Measurements from ENCODE around the gene BCL2L13. TPM values are rescaled to one million over a fixed set of nuclear protein-coding genes. Genes with fewer than 3 reads are reported as not detected.

Gene BCL2L13
- total RNA-seq, 4 donors from 2014 or later, result 46.0 to 103 (median 72.2) TPM

DNA sequence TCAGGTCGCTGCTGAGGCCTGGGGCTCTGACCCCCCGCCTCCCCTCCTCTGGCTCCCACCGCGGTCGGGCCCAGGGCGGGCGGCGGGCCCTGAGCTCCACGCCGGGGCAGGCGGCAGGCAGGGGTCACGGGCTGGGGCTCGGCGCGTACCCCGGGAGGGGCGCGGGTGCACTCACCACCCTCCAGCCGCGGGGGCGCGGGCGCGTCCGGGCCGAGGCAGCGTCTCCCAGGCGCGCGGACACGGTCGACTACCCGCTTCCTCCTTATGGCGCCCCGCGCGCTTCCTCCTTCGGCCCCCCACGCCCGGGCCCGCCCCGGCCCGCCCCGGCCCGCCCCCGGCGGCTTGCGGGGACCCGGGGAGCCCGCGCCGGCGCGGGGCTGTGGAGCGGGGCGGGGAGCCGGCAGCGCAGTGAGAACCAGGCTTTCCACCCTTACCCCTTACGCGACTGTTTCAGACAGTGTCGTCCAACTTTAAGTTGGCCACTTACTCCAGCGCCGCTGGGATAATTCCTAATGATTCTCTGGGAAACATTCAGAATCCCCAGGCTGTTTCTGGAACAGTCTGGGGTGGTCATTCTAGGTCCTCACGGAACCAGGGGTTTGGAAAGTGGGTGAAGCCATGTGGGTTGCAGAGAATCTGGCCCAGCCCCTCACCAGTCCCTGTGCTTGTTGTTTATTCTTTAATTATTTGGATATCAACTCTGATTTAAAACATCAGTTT, 135.8 kb downstream of the BCL2L13 start, which contains the start of gene BID:
TSS of gene BID (minus strand) at position 264 of the 720 bp plus-strand sequence. CDS start 24,353 bp downstream, outside the sequence.
- TF ChIP-seq, protein P1, sequence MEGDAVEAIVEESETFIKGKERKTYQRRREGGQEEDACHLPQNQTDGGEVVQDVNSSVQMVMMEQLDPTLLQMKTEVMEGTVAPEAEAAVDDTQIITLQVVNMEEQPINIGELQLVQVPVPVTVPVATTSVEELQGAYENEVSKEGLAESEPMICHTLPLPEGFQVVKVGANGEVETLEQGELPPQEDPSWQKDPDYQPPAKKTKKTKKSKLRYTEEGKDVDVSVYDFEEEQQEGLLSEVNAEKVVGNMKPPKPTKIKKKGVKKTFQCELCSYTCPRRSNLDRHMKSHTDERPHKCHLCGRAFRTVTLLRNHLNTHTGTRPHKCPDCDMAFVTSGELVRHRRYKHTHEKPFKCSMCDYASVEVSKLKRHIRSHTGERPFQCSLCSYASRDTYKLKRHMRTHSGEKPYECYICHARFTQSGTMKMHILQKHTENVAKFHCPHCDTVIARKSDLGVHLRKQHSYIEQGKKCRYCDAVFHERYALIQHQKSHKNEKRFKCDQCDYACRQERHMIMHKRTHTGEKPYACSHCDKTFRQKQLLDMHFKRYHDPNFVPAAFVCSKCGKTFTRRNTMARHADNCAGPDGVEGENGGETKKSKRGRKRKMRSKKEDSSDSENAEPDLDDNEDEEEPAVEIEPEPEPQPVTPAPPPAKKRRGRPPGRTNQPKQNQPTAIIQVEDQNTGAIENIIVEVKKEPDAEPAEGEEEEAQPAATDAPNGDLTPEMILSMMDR (IDR thresholded peaks at IDR 0.05), result no peak
- no peak for TF ChIP-seq POLR2A (IDR thresholded peaks at IDR 0.05)
- intact Hi-C loops (cut with DNase I), result no loop called here
- Histone ChIP-seq H3K4me1 (peaks cover 8 to 14% of the 10 kb centered on the region in 2 donors), H3K36me3 (no peaks in the 10 kb centered on the region), H3K27ac (peak within 1 kb of the TSS in 1 of 3 donors; percentile 33), H3K9me3 (no peaks in the 10 kb centered on the region), H3K4me3 (replicated peaks in 1 of 3) (peak within 1 kb of the TSS in 2 of 3 donors; percentile 73 to 84), H3K27me3 (no peaks in the 10 kb centered on the region)
- WGBS, 2 donors, result 4 to 14% methylated on average over 3 to 4 of the region's 64 CpGs
- DNase-seq, result peak; percentile 37 to 46

DNA sequence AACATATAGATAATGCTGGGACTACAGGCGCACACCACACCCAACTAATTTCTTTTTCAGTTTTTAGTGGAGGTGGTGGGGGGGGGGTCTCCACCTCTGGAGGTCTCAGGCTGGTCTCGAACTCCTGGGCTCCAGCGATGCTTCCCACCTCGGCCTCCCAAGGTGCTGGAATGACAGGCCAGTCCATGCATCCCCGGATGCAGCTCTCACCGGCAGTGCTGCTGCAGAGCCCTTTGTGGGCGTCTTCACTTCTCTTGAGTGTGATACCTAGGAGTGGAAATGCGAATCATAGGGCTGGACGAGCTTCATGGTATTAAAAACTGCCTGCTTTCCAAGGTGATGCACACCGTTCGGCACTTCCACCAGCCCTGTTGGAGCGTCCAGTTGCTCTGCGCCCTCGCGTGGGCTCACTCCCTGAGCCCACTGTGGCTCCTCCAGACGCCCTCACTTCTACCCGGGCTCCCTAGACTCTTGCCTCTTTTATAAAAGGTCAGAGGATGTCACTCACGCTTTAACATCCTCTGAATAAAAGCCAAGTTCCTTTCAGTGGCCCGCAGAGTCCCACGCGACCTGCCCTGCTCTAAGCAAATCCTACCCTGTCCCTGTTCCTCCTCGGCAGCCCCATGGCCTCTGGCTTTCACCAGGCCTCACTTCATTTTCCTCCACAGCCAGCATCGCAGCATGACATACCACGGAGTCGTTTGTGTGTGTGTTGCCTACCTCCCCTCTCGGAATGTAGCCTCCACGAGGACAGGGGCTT, 136.5 kb downstream of the BCL2L13 start:
- TF ChIP-seq, protein P1 (IDR thresholded peaks at IDR 0.05), result no peak
- no peak for TF ChIP-seq POLR2A (IDR thresholded peaks at IDR 0.05)

DNA sequence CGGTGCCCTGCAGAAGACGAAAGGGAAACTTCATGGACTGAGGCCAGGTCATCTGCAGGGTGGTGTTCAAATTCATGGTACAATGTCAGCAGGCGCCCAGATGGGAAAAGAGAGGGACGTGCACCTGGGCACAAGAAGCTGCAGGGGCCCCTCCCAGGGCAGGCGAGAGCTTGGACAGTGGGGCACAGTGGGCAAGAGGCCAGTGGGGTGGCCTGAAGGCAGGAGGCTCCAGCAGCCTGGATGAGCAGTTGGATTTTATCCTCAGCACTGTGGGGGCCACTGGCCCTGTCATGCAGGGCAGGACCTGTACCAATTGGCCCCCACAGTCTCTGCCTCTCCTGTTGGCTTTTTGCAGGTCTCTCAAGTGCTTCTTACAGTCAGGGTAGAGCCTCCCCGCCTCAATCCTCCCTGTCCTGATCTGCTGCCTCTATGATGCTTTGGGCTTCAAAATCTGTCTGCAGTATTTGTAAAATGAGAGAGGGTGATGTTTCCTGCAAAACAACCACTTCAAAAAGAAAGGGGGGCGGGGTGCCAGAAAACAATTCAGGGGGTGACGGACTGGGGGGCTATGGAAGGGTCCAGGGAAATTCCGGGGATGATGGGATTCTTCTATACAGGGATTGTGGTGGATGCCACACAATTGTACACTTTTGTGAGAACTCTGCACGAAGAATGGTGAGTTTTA, 137.4 kb downstream of the BCL2L13 start:
- Histone ChIP-seq H3K4me1 (peaks cover 8 to 24% of the 10 kb centered on the region in 2 donors), H3K4me3 (replicated peaks in 1 of 3) (no peak overlapping the region), H3K27me3 (no peaks in the 10 kb centered on the region), H3K9me3 (no peaks in the 10 kb centered on the region), H3K27ac (no peak overlapping the region), H3K36me3 (no peaks in the 10 kb centered on the region)
- intact Hi-C loops (cut with DNase I), result no loop called here
- 85 to 86% methylated on average over 10 of the region's 10 CpGs for WGBS, 2 donors
- no peak for DNase-seq
- no peak for TF ChIP-seq POLR2A (IDR thresholded peaks at IDR 0.05)
- TF ChIP-seq, protein P1 (IDR thresholded peaks at IDR 0.05), result no peak

More for the DNA sequence above, 136.5 kb downstream of the BCL2L13 start:
- H3K27ac ChIP-seq, result peak overlapping the region in 1 of 3 donors; percentile 33
- no peak for DNase-seq
- no peaks in the 10 kb centered on the region for H3K36me3 ChIP-seq
- intact Hi-C loops (cut with DNase I), result no loop called here
- no peaks in the 10 kb centered on the region for H3K9me3 ChIP-seq
- peaks cover 8 to 16% of the 10 kb centered on the region in 2 donors for H3K4me1 ChIP-seq
- H3K4me3 ChIP-seq (replicated peaks in 1 of 3), result peak overlapping the region in 1 of 3 donors; percentile 84
- 84 to 86% methylated on average over 25 to 27 of the region's 27 CpGs for WGBS, 2 donors
- H3K27me3 ChIP-seq, result no peaks in the 10 kb centered on the region

DNA sequence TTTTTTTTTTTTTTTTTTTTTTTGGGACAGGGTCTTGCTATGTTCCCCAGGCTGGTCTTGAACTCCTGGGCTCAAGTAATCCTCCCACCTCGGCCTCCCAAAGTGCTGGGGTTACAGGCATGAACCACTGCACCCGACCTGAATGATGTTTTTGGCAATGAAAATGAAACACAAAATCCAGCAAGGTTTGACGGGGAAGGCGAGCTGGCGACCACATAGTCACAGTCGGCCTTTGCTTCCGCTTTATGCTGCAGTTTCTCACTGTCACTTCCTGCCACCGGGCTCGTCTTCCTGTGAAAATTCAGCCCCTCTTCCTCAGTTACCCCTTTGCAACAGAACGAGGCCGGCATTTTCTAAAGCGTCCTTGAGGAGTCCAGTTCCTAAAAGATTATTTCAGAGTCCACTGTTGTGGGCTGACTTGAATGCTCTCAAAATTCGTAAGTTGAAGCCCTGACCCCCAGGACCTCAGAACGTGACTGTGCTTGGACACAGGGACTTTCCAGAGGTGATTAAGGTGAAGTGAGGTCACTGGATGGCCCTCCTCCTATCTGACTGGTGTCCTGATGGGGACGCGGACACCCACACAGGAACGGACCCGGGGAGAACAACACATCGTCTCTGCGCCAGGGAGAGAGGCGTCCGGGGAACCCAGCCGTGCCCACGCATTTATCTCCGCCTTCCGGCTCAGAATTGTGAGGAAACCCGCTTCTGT, 138.6 kb downstream of the BCL2L13 start:
- Histone ChIP-seq H3K9me3 (no peaks in the 10 kb centered on the region), H3K27ac (peak overlapping the region; percentile 29 to 56 (median 46)), H3K36me3 (no peaks in the 10 kb centered on the region), H3K27me3 (no peaks in the 10 kb centered on the region), H3K4me1 (peaks cover 14 to 34% of the 10 kb centered on the region in 2 donors), H3K4me3 (replicated peaks in 1 of 3) (no peak overlapping the region)
- no peak for TF ChIP-seq POLR2A (IDR thresholded peaks at IDR 0.05)
- TF ChIP-seq, protein P1 (IDR thresholded peaks at IDR 0.05), result no peak
- WGBS, 2 donors, result 66 to 73% methylated on average over 27 of the region's 27 CpGs
- intact Hi-C loops (cut with DNase I), result no loop called here
- peak in 1 of 2 donors; percentile 16 for DNase-seq

Data from thyroid gland (tissue), 4 donors.